Measurements from ENCODE around the gene PIM3. TPM values are rescaled to one million over a fixed set of nuclear protein-coding genes. Genes with fewer than 3 reads are reported as not detected.

The PIM3 gene
- total RNA-seq, 2 donors from 2014 or later, result 54.0 to 112 TPM

GRCh38 chr22:49957826-49958365 lies 2.7 kb upstream of the PIM3 start:
- peaks cover 11 to 30% of the 10 kb centered on the region in 2 donors for H3K4me1 ChIP-seq (ENCODE audit: control insufficient read depth in 1 of 2, low read depth in 2 of 2)
- DNase-seq (ENCODE audit: low spot score), result no peak

DNA sequence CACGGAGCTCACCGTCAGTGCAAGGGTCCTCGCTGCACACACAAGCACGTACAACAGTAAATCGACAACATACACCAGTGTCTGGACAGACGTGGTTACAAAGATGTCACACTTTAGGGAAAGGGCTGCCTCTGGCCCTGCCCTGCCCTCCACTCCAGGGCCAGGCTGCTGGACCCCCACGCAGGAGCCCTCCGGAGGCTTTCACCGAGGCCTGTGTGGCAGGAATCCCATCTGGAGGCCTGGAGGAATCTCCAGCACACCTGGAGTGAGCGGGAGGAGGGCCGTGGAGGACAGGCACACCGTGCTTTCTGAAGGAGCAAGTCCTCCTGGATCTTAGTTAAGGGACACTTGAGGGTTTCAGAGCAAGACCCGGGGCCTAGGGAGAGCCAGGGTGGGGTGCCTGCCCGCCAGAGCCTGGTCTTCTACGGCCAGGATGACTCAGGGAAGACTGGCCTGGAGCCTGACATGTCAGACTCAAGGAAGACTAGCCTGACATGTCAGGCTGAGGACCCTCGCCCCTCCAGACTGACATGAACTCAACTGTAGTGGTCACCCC lies 2.1 kb upstream of the PIM3 start:
- Histone ChIP-seq H3K4me1 (ENCODE audit: control insufficient read depth in 1 of 2, low read depth in 2 of 2) (peaks cover 11 to 30% of the 10 kb centered on the region in 2 donors), H3K27me3 (replicated peaks; ENCODE audit: insufficient read depth) (no peaks in the 10 kb centered on the region), H3K9me3 (no peaks in the 10 kb centered on the region), H3K36me3 (peaks cover 9% of the 10 kb centered on the region), H3K4me3 (no peak overlapping the region), H3K27ac (no peak overlapping the region)
- ATAC-seq (ENCODE audit: insufficient number of reproducible peaks, low FRiP score, low read depth) (no peak), DNase-seq (ENCODE audit: low spot score) (no peak)
- no peak for TF ChIP-seq CTCF (IDR thresholded peaks at IDR 0.05)

More at GRCh38 chr22:49957826-49958365, 2.7 kb upstream of the PIM3 start:
- no peak overlapping the region for H3K27ac ChIP-seq
- TF ChIP-seq CTCF (IDR thresholded peaks at IDR 0.05), result no peak
- peaks cover 4% of the 10 kb centered on the region for H3K36me3 ChIP-seq
- no peak overlapping the region for H3K4me3 ChIP-seq
- H3K9me3 ChIP-seq, result no peaks in the 10 kb centered on the region
- no peak for ATAC-seq (ENCODE audit: insufficient number of reproducible peaks, low FRiP score, low read depth)
- no peaks in the 10 kb centered on the region for H3K27me3 ChIP-seq (replicated peaks; ENCODE audit: insufficient read depth)

DNA sequence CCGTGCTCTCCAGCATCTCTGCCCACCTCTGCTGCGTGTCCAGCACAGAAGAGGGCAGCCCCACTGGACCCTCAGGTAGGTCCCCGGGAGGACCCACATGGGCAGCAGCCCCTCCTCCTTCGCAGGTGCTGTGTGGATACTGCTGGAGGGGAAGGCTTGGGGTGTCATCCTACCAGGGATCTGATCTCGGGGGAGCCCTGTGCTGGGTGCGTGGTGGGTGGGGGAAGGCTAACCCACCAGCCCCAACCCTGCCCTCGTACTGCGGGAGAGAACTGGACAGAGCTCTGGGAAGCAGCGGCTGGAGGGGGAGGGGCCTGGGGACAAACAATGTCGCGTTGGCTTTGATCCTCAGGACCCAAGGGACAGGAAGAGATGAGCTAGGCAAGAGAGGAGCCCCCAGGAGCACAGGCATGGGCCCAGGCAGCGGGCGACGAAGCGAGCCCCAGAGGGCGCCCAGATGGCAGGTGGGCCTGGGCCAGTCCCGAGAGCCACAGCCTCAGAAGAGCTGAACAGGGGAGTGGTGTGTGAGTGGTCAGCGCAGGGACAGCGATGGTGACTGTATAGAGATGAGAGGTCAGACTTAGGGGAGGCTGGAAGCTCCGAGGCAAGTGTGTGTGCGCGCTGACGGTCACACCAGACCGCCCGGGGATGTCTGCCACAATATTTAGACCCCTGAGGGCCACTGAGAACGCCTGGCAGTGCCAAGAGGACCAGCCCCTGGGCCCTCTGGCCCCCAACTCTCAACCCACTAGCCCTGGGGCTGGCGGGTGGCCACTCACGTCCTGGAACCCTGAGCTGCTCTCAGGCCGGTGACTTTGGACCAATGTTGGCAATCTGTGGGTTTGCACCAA lies 1.4 kb upstream of the PIM3 start:
- Histone ChIP-seq H3K4me3 (peak overlapping the region; percentile 93), H3K9me3 (no peaks in the 10 kb centered on the region), H3K27ac (peak overlapping the region in 1 of 2 donors; percentile 90), H3K36me3 (peaks cover 16% of the 10 kb centered on the region), H3K27me3 (replicated peaks; ENCODE audit: insufficient read depth) (no peaks in the 10 kb centered on the region), H3K4me1 (ENCODE audit: control insufficient read depth in 1 of 2, low read depth in 2 of 2) (peaks cover 17 to 30% of the 10 kb centered on the region in 2 donors)
- TF ChIP-seq CTCF (IDR thresholded peaks at IDR 0.05), result no peak
- ATAC-seq (ENCODE audit: insufficient number of reproducible peaks, low FRiP score, low read depth), result no peak
- no peak for DNase-seq (ENCODE audit: low spot score)

- peaks cover 21% of the 10 kb centered on the region for H3K36me3 ChIP-seq
These were observed 802 bp upstream of the PIM3 start for GRCh38 chr22:49959782-49960158.

More at GRCh38 chr22:49959782-49960158, 802 bp upstream of the PIM3 start:
- H3K4me3 ChIP-seq, result peak overlapping the region; percentile 93
- no peak for TF ChIP-seq CTCF (IDR thresholded peaks at IDR 0.05)
- no peaks in the 10 kb centered on the region for H3K9me3 ChIP-seq
- H3K27ac ChIP-seq, result peak overlapping the region; percentile 90 to 93
- no peaks in the 10 kb centered on the region for H3K27me3 ChIP-seq (replicated peaks; ENCODE audit: insufficient read depth)
- ATAC-seq (ENCODE audit: insufficient number of reproducible peaks, low FRiP score, low read depth) (no peak), DNase-seq (ENCODE audit: low spot score) (no peak)
- H3K4me1 ChIP-seq (ENCODE audit: control insufficient read depth in 1 of 2, low read depth in 2 of 2), result peaks cover 17 to 34% of the 10 kb centered on the region in 2 donors
